KMS-11 (cell line): ENCODE results near the gene HCN3.
A peak's percentile ranks its signal among the peaks of the same experiment; 100 is the strongest.

Source experiments
- H2AFZ ChIP-seq: fragments of 200-600 bp; sonication (generic); 2 replicates; pipeline ENCODE4 v1.6.1; 2016; ENCODE audit warnings: antibody characterized with exemption, mixed run types, low read depth
- H3K27ac ChIP-seq: fragments of 200-600 bp; sonication (generic); 2 replicates; pipeline ENCODE4 v1.6.1; 2016; ENCODE audit warnings: mild to moderate bottlenecking, mixed run types
- H3K27me3 ChIP-seq: fragments of 200-600 bp; sonication (generic); 2 replicates; pipeline ENCODE4 v1.6.1; 2017; ENCODE audit warnings: mild to moderate bottlenecking, low read depth, mixed run types, moderate library complexity; ENCODE audit not compliant: insufficient read depth
- H3K36me3 ChIP-seq: fragments of 200-600 bp; sonication (generic); 2 replicates; pipeline ENCODE4 v1.6.1; 2017; ENCODE audit warnings: mild to moderate bottlenecking, mixed run types; ENCODE audit not compliant: insufficient read depth
- H3K4me1 ChIP-seq: fragments of 200-600 bp; sonication (generic); 2 replicates; pipeline ENCODE4 v1.6.1; 2016; ENCODE audit warnings: mild to moderate bottlenecking, low read depth, mixed run types; ENCODE audit not compliant: poor library complexity, severe bottlenecking
- H3K4me2 ChIP-seq: fragments of 200-600 bp; sonication (generic); 2 replicates; pipeline ENCODE4 v1.7.0; 2016; ENCODE audit warnings: mild to moderate bottlenecking, mixed run types
- H3K4me3 ChIP-seq: fragments of 200-600 bp; sonication (generic); IDR thresholded peaks from 2 replicates; pipeline ENCODE4 v1.6.1; 2017; ENCODE audit warnings: low read depth, low read length, mixed read lengths; ENCODE audit not compliant: insufficient read depth
- H3K79me2 ChIP-seq: fragments of 200-600 bp; sonication (generic); 2 replicates; pipeline ENCODE4 v1.6.1; 2016; ENCODE audit warnings: low read depth, mixed run types; ENCODE audit not compliant: insufficient read depth
- H3K9ac ChIP-seq: fragments of 200-600 bp; sonication (generic); 2 replicates; pipeline ENCODE4 v1.6.1; 2016; ENCODE audit warnings: mild to moderate bottlenecking, mixed run types
- H4K20me1 ChIP-seq: fragments of 200-600 bp; sonication (generic); 2 replicates; pipeline ENCODE4 v1.6.1; 2016; ENCODE audit warnings: mild to moderate bottlenecking, mixed run types; ENCODE audit not compliant: insufficient read depth
- CTCF ChIP-seq: fragments of 200-600 bp; sonication (generic); conservative IDR thresholded peaks from 2 replicates; pipeline ENCODE4 v1.6.1; 2017; ENCODE audit warnings: low read depth, mild to moderate bottlenecking, antibody characterized with exemption, low read length, moderate library complexity, mixed read lengths

Gene HCN3

GRCh38 chr1:155256058-155256852 is 21.0 kb upstream of the HCN3 start:
- Histone ChIP-seq H3K27me3 (no peaks in the 10 kb centered on the region), H3K27ac (no peak overlapping the region), H3K4me2 (peak overlapping the region; percentile 91; the same call in 1 of the 2 replicates), H4K20me1 (no peaks in the 10 kb centered on the region), H3K4me3 (no peak overlapping the region), H3K9ac (no peak overlapping the region), H2AFZ (no peak overlapping the region), H3K79me2 (peaks cover 13% of the 10 kb centered on the region), H3K36me3 (peaks cover 3% of the 10 kb centered on the region; the same call in 1 of the 2 replicates), H3K4me1 (peaks cover 33% of the 10 kb centered on the region)
- no peak for TF ChIP-seq CTCF

DNA sequence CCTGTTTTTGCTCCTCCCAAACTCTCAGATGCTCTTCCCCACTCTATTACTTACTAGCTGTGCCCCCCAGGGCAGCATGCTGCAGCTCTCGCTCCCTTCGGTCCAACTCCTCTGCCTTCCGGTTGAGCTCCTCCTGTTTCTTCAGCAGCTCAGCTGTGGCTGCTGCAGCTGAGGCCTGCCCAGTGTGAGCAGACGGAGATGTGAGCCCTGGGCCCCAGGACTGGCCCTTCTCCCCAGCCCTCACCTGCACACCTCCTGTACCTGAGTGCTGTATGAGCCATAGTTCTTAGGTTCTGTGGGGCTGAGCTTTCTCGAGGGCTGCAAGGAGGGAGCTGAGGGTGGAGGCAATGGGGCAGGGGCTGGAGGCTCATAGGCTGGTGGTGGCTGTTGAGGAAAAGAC is 17.0 kb upstream of the HCN3 start:
- no peak overlapping the region for H3K27ac ChIP-seq
- no peak overlapping the region for H3K4me3 ChIP-seq
- no peak overlapping the region for H3K9ac ChIP-seq
- no peak for TF ChIP-seq CTCF
- peaks cover 9% of the 10 kb centered on the region; the same call in 1 of the 2 replicates for H3K36me3 ChIP-seq
- peaks cover 20% of the 10 kb centered on the region for H3K79me2 ChIP-seq
- peaks cover 23% of the 10 kb centered on the region for H3K4me1 ChIP-seq
- no peaks in the 10 kb centered on the region for H3K27me3 ChIP-seq
- no peaks in the 10 kb centered on the region for H4K20me1 ChIP-seq
- H3K4me2 ChIP-seq: peak overlapping the region; percentile 98; the same call in 1 of the 2 replicates
- H2AFZ ChIP-seq: no peak overlapping the region

DNA sequence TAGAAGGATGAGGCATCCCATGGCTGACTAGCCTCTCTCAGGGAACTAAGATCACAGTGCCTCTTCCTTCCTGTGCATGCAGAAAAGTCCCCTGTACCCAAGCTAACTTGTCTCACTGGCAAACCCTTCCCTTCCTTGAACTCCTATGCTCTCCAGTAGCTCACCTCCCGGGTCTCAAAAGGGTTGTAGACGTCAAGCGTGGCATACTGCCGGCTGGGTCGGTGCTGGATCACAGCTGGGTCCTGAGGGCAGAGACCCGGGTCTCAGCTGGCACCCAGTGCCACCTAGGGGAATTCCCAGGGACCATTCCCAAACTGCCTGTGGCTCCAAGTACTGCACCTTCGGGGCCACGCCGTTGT is 15.8 kb upstream of the HCN3 start:
- peaks cover 19% of the 10 kb centered on the region; the same call in 1 of the 2 replicates for H3K36me3 ChIP-seq
- peak overlapping the region; percentile 100 for H3K4me3 ChIP-seq
- peak overlapping the region; percentile 68 for H3K9ac ChIP-seq
- H3K27me3 ChIP-seq: no peaks in the 10 kb centered on the region
- H3K4me1 ChIP-seq: peaks cover 18% of the 10 kb centered on the region
- H3K79me2 ChIP-seq: peaks cover 20% of the 10 kb centered on the region
- H4K20me1 ChIP-seq: no peaks in the 10 kb centered on the region
- peak overlapping the region; percentile 33; the same call in 1 of the 2 replicates for H3K27ac ChIP-seq
- no peak for TF ChIP-seq CTCF
- peak overlapping the region; percentile 74 for H2AFZ ChIP-seq
- H3K4me2 ChIP-seq: peak overlapping the region; percentile 98

- peak within 1 kb of the TSS; percentile 100 for H3K4me3 ChIP-seq
- peak within 1 kb of the TSS; percentile 74 for H2AFZ ChIP-seq
- H3K4me2 ChIP-seq: peak within 1 kb of the TSS; percentile 98
- H3K27ac ChIP-seq: peak within 1 kb of the TSS; percentile 33
- no peaks in the 10 kb centered on the region for H4K20me1 ChIP-seq
- no peaks in the 10 kb centered on the region for H3K27me3 ChIP-seq
- 0 out of 2 replicates have a peak, but pooled peaks have one; percentile 7 for TF ChIP-seq CTCF
- H3K79me2 ChIP-seq: peaks cover 20% of the 10 kb centered on the region
- H3K9ac ChIP-seq: peak within 1 kb of the TSS; percentile 68
- H3K4me1 ChIP-seq: peaks cover 18% of the 10 kb centered on the region
- peaks cover 19% of the 10 kb centered on the region; the same call in 1 of the 2 replicates for H3K36me3 ChIP-seq
Measured at GRCh38 chr1:155261852-155262673, 15.2 kb upstream of the HCN3 start, which contains the start of gene SCAMP3. TSS of gene SCAMP3 (minus strand) at chr1:155262360. CDS start at chr1:155262151, 209 bp downstream.
